CD4-positive, alpha-beta T cell treated with Interleukin-17A for 4 hours (primary cell): Measurements from ENCODE around the gene SLC22A13.
"Not testable (repeated sequence)": the region's sequence is repeated elsewhere in the genome, so short reads cannot be mapped to it uniquely, and the experiment has no call there.

Source experiments
- DNase-seq: peaks from one replicate; pipeline ENCODE4 v3.0.0-alpha.2; 2020; ENCODE audit warnings: mixed read lengths

SLC22A13 gene

DNA sequence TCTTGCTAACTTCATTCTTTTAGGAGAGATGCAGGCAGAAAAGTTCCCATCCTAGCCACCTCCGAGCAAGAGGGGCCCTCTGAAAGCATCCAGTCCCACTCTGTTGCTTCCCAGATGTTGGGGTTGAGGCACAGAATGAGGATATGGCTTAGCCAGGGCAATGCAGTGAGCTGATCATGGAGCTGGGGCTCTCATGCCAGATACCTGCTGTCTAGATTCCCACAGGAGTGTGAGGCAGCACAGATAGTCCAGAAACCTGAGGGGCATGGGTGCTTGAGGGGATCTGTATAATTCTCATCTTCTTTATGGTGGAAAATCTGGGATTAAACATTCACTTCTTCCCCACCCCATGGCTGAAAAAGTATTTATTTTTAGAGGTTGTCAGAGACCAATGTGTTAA lies 1.2 kb downstream of the SLC22A13 start:
- no peak for DNase-seq

DNA sequence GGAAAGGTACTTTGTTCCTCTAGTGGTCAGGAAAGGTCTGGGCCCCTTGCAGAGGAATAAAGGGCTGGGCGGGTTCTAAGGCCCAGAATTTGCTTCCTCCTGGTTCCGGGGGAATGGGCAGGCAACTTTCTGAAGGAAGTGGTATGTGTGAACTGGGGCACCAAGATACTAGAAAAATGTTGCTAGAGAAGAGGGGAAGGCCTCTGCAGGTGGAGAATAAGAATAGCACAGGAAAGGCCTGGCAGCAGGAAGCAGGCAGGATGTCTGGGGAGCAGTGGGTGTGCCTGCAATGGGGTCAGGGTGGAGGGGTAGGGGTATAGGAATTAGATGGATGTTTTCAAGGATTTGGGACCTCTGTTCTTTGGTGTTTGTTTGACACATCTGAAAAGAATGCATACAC lies 2.0 kb downstream of the SLC22A13 start:
- no peak for DNase-seq

DNA sequence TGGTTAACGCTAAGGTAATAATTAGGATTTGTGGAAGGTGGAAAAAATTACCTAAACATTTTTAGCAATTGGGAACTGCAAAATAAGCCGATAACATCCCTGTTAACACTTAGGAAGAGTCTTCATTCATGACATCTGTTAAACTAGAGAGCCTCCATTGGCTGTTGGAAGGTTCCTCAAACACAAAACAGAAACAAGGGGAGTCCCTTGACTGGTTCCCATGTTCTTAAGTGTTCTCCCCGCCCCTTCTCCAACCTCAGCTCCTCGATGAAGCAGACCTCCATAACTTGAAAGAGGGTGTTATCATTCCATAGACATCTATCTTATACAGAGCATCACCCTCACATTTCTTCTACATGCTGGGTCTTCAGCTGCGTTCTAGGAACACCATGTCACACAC lies 2.5 kb downstream of the SLC22A13 start:
- no peak for DNase-seq

DNA sequence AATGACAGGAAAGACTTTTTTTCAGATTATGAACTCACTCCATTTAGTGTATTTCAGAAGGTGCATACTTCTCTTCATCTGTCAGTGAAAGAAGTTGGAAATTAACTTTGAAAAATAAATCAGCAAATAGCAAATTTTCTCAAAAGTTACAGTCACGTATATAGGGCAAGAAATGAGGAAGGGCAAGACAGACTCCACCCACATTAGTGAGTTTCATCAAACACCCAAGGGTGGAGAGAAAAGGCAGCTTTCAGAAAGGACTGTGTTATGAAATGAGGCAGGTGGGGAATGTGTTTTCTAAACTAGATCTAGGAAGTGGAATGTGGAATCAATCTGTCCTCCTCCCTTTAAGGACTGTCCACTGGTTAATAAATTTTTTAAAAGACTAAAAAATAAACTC lies 2.9 kb downstream of the SLC22A13 start:
- no peak for DNase-seq

DNA sequence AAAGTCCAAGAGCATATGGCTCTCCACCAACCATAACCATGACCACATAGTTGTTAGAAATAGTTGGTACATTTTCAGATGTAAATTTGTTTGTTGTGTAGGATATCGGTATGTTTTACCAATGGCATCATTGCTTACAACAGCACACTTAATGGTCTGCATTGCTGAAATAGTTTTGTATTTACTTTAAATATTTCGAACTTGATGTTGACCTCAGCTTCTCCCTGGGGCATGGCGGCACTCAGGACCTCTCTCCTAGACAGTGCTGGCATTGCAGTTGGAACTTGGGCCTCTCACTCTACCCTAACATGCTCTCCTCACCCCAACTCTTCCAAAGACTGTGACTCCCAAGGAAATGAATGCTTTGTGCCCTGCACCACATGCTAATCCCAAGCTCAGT lies 5.0 kb downstream of the SLC22A13 start:
- DNase-seq: no peak

DNA sequence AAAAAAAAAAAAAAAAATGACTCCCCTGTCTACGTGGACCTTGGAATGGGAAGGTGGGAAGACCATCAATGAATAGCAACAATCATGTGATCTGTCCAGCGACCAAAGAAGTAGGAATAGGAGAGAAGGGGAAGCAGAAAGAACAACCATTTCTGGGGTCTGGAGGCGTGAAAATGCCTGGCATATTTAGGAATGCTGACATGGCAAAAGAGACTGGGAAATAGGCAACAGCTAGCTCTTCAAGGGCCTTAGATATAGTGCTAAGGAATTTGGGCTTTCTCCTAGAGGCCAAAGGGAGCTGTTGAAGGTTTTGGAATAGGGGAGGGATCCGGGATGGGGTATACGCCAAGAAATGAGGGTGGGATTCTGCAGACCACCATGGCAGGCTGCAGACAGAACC lies 5.9 kb downstream of the SLC22A13 start:
- DNase-seq: no peak

DNA sequence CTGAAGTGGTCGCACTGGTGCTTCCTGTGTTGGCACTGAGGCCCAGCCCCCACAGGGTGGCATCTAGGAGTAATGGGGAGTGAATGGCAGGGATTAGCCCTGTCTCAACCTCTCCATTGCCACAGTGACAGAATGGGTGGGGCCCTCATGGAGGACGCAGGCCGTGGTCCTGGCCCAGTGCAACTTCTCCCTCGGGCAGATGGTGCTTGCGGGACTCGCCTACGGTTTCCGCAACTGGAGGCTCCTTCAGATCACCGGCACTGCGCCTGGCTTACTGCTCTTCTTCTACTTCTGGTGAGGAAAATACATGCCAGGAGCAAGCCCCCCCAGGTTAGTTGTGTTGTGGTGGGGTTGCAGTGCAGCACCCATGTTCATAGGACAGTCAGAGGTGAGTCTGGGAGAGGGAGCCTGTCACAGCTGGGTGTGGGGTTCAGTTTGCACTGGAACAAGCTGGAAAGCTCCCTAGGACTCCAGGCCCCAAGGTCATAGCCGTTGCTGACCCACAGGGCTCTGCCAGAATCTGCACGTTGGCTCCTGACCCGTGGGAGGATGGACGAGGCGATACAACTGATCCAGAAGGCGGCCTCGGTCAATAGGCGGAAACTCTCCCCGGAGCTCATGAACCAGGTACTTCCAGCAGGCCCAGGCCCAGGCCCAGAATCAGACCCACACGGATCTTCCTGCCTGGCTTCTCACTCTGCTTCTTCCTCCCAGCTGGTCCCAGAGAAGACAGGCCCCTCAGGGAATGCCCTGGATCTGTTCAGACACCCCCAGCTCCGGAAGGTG lies 9.4 kb downstream of the SLC22A13 start:
- DNase-seq: no peak

DNA sequence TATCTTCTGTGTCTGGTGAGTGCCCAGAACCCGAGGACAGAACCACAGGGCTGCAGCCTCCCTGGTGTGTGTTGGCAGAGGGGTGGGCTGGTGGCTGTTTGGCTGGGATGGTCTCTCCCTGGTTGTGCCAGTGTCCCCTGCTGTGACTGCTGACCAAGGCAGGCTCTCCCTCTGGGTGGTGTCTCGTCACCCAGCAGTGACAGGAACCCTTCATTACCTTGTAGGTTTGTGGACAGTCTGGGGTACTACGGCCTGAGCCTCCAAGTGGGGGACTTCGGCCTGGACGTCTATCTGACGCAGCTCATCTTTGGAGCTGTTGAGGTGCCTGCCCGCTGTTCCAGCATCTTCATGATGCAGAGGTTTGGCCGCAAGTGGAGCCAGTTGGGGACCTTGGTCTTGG lies 10.0 kb downstream of the SLC22A13 start:
- DNase-seq: no peak

DNA sequence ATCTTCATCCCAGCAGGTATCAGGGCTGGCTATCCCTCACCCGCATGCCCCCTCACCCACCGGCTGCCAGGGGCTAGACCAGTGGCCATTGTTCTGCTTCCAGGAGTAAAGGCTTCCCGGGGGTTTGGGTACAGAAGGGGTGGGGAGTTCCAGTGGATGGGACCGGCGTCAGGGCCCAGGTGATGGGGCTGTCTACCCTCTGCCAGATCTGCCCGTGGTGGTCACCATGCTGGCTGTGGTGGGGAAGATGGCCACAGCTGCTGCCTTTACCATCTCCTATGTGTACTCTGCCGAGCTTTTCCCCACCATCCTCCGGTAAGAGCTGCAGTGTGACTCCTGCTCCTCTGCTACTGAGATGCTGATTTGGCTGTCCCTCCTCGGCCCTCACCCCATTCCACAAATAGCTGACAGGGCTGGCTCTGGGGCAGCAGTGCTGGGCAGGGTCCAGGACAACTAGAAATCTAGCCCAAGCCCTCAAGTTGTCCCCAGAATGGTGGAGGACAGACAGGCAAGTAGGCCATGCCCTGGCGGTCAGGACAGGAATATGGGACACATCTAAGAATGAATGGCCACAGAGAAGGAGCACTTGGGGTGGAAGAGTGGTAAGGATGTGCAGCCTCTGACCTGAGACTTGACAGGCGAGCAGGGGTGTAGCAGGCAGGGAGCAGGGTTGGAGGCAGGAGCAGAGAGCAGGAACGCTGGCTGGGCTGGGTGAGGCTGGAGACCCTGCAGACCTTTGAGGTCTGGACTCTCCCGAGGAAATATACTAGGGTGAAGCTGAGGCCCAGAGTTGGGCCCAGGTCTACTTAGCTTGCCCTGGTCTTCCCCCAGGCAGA lies 10.7 kb downstream of the SLC22A13 start:
- DNase-seq: no peak

DNA sequence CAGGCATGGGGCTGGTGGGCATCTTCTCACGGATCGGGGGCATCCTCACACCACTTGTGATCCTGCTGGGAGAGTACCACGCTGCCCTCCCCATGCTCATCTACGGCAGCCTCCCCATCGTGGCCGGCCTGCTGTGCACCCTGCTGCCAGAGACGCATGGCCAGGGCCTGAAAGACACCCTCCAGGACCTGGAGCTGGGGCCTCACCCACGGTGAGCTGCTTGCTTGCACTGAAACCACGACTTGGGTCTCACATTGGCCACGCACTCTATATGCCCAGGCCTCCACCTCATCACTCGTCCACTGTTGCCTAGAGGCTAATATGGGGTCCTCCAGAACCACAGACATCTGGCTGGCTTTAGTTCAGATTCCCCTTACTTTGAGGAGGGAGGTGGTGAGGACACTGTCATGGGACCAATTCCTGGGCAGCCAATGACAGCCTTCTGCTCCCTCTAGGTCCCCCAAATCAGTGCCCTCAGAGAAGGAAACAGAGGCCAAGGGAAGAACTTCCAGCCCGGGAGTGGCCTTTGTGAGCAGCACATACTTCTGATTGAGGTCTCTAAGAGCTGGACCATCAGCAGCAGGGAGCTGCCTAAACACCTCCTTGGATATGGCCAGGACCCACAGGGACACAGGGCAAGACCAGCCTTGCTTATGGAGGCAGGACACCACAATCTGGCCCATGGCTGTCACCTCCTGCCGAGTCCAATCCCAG lies 11.5 kb downstream of the SLC22A13 start:
- no peak for DNase-seq

DNA sequence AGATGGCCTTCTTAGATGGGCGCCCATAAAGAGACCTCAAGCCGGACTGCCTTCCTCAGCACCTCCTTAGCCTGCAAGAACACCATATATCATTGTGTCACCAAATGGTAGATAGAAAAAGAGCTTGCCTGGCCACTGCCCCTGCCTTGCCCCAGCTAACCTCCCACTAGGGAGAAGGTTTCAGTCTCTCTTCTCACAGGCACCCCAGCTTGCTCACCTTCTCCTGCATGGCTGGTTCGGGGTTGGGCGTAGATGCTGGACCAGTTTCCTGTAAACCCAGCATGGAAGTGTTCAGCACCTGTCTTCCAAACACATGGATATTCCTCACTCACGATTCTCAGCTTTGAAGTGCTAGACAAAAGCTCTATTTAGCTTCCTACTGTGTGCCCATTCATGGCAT lies 13.2 kb downstream of the SLC22A13 start:
- no peak for DNase-seq

DNA sequence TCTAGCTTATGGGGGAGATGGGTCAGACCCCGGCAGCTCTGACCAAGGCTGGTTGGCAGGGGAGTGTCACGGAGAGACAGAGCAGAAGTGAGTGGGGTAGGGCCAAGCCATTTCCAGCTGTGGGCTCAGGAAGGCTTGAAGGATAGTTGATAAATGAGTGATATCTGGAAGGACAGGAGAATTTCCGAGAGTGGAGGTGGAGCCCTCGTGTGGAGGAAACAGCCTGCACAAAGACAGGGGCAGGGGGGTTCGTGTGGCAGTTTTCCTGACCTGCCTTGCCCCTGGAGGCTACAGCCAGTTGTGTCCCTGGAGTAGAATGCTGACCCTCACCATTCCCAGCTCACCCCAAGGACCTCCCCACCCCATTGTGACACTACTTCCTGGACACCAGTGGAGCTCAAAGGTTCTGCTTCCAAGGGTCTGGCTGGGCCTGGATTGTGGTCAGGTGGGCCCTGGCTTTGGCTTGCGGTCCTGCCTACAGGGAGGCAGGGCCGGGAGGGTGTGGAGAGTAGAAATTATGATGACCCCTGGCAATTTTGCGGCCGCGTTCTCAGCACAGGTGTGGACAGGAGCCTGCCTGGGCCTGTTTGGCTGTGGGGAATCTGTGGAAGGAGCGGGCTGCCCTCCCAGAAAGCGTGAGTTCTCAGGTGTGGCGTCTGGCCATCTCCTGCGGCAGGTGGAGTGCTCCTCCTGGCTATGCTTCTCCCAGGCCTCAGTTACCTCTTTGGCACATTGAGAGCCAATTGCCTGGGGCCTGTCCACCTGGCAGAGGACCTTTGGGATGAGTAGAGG lies 16.5 kb downstream of the SLC22A13 start, which contains the start of gene SLC22A14:
Gene SLC22A14 (plus strand): TSS at position 400 of the 792 bp plus-strand sequence. CDS start 23,733 bp downstream, outside the sequence.
- no peak for DNase-seq

DNA sequence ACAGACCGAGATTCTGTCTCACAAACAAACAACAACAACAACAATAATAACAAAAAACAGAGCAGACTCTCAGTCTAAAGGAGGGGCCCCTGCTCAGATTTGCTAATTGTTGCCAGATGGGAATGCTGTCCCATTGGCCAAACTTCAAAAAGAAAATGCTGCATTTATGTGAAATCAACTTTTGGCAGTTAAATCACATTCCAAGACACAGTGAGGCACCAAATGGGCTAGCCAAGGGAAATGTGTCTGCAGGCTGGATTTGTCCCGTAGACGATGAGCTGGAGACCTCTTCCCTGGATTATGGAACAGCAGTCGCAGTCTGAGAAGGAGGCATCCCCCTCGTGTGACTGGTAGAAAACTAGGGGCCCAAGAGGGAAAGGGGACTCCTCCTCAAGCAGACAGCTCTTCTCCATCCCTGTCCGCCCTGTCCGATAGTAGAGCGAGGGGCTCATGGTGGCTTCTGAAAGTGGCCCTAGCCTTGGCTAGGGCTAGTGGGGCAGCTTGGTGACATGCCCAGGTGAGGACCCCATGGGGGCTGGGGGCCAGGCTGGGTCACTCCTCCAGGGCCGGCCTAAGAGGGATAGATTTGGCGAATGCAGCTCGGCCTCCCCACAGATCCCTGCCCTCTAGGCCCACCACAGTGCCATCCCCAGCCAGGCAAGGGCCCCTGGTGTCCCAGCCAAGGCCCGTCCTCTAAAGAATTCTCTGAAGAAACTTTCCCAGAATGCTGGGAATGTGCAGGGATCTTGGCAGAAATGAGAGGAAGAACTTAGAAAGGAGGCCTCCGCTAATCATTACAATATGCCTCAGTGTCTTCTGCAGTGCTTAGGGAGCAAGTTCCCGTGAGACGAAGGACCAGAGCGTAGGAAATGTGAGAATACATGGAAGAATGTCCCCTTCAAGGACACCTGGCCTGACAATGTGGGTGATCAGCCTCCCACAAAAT lies 18.5 kb downstream of the SLC22A13 start:
- no peak for DNase-seq

DNA sequence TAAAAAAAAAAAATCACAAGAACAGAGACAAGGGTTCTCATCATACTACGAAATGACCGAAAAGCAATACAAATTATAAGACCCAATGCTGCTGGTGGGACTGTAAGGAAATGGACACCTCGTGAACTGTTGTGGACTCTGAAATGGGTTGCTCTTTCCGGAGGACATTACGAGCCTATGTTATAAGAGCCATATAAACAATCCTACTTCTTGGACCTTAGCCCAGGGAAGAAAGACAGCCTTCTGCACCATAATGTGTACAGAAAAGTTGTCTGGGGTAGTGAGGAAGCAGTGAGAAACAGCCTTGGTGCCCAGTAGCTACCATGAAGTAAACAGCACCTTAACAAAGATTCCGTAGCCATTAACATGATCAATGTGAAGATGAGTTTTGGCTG lies 19.1 kb downstream of the SLC22A13 start:
- DNase-seq: no peak

DNA sequence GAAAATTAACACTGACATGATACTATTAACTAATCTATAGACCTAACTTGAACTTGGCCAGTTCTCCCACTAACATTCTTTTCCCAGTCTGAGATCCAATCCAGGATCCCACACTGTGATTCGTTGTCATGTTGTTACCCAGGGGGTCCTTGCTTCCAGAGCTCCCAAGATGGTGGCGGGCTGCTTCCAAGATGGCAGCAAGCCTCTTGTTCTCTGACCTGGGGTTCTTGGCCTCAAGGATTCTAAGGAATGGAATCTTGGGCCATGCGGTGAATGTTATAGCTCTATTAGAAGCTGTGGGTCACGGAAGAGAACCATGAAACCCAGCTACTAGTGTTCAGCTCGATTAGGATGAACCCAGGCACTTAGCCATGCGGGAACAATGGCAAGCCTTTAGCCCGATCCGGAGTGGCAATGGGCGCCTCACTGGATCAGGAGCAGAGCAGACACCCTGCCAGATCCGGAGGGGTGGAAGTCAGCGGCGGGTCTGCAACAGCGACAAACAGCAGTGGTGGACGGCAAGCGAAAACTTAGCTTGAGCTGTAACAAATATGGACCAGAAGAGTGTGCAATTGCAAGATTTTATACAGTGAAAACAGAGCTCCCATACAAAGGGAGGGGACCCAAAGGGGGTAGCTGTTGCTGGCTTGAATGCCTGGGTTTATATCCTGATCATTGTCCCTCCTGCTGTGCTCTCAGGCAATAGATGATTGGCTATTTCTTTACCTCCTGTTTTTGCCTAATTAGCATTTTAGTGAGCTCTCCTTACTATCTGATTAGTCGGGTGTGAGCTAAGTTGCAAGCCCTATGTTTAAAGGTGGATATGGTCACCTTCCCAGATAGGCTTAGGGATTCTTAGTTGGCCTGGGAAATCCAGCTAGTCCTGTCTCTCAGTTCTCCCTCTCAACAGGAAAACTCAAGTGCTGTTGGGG lies 23.9 kb downstream of the SLC22A13 start:
- not testable (repeated sequence) for DNase-seq

DNA sequence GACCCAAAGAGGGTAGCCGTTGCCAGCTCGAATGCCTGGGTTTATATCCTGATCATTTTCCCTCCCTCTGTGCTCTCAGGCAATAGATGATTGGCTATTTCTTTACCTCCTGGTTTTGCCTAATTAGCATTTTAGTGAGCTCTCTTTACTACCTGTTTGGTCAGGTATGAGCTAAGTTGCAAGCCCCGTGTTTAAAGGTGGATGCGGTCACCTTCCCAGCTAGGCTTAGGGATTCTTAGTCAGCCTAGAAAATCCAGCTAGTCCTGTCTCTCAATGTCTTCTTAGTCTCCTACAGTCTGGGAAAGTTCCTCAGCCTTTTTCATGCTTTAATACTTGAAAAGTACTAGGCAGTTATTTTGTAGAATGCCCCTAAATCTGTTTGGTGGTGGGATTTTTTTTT lies 31.4 kb downstream of the SLC22A13 start:
- not testable (repeated sequence) for DNase-seq

DNA sequence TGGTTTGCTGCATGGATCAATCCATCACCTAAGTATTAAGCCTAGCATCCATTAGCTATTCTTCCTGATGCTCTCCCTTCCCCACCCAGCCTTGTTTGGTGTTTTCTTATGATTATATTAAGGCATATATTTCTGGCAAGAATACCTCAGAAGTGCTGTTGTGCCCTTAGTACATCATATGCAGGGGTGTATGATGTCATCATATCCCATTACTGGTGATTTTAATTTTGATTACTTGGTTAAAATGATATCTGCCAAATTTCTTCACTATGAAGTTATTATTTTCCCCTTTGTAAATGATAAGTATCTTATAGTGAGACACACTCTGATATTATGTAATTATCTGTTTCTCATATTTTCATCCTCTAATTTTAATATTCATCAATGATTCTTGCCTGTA lies 31.9 kb downstream of the SLC22A13 start:
- DNase-seq: no peak

DNA sequence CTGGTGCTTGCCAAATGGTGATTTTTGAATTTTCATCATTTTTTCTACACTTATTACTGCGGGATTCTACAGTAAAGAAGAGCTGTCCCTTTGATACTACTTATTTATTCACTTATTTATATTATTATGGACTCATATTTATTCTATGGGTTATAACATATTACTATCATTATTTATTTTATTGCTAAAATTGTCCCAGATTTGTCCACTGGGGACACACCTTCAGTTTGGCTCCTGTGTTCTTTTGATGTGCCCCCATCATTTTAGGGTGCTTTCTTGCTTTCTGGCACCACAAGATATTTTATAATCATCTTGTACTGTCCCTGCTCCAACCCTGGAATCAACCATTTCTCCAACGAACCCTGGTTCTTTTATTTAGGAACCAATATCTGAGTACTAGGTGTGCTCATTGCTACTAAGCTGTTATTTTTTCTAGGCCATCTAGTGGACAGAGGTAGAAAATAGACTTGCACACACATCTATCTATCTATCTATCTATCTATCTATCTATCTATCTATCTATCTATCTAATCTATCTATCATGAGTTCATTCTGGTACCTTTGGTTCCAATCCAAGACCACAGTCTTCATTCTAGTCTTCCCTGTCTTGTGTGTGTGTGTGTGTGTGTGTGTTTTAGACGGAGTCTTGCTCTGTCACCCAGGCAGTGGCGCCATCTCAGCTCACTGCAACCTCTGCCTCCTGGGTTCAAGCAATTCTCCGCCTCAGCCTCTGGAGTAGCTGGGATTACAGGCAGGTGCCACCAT lies 32.5 kb downstream of the SLC22A13 start:
- DNase-seq: no peak

DNA sequence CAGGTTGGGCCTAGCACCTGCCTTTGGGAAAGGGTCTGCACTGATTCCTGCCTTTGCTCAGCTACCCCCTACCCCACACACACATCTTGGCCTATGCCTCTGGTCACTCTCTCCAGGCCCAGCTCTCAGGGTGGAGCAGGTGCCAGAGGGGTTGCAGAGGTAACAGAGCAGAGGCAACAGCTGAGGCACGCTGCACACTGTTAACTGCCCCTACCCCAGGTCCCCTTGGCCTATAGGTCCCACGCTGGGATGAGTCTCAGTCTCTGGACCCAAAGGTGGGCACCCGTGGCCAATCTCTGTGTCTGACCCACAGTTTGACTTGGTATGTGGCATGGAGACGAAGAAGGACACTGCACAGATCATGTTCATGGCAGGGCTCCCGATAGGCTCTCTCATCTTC lies 41.3 kb downstream of the SLC22A13 start:
- no peak for DNase-seq
